Bronchial epithelial cell (primary cell): ENCODE measurements around the gene DENND1A. TPM values are rescaled to one million over a fixed set of nuclear protein-coding genes. Genes with fewer than 3 reads are reported as not detected.
A peak's percentile ranks its signal among the peaks of the same experiment; 100 is the strongest.

ENCODE experiments used
- DNase-seq: peaks from one replicate; pipeline ENCODE4 v3.0.0-alpha.2; 2010; ENCODE audit warnings: low read depth
- FAIRE-seq: peaks from 2 replicates; lab custom pipeline; 2011; peaks lifted over from hg19 to GRCh38; lab: Jason Lieb, UNC
- H3K27me3 ChIP-seq: 2 replicates; pipeline ENCODE4 v1.5.1; 2011; ENCODE audit warnings: low read length; ENCODE audit not compliant: control insufficient read depth, insufficient read depth
- H3K36me3 ChIP-seq: 2 replicates; pipeline ENCODE4 v1.5.1; 2011; ENCODE audit warnings: low read length; ENCODE audit not compliant: control insufficient read depth, insufficient read depth
- H3K4me3 ChIP-seq: 2 replicates; pipeline ENCODE4 v1.5.1; 2011; ENCODE audit warnings: mild to moderate bottlenecking, low read depth, low read length, control low read depth
- total RNA-seq: library from RNA; depleted of rRNA; stranded (reverse); fragments of >200 nt; gene quantifications from 2 replicates; pipeline ENCODE4 v1.2.1, GENCODE V29; 2014
- TF ChIP-seq, protein P1 (sequence below): IDR thresholded peaks from 2 replicates; pipeline ENCODE4 v1.5.1; 2011; ENCODE audit warnings: mild to moderate bottlenecking, moderate library complexity, low read length, control low read depth, inconsistent platforms; ENCODE audit not compliant: insufficient read depth, severe bottlenecking

Gene DENND1A
- total RNA-seq, 1 donor from 2014 or later, result 6.1 TPM

DNA sequence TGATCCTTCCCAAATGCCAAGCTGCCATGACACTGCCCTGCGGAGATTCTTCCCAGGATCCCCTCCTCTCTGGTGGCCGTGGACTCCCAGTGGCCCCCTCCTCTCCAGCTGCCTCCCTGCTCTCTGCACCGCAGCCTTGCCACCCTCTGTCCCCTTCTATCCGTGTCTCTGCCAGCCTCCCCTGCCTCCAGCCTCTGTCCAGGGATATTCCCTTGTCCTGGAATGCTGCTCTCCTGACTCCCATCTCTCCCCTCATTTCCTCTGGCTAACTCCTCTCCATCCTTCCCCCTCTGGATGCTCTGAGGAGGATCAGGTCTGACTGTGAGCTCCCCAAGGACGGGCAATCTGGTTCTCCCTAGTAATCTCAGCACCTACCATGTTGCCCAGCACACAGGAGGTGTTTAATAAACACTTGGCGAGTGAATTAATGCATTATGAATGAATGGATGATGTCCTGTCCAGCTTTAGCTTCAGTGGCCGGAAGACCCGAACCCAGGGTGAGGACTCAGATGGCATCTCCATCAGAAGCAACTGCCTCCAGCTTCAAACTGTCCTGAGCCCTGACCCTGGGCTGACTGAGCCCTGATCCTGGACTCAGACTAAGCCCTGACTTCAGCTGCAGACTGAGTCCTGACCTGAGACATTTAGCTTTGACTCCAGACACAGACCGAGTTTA is 581.5 kb downstream of the DENND1A start:
- Histone ChIP-seq H3K4me3 (no peak overlapping the region), H3K27me3 (no peaks in the 10 kb centered on the region), H3K36me3 (no peaks in the 10 kb centered on the region)
- TF ChIP-seq, protein P1, sequence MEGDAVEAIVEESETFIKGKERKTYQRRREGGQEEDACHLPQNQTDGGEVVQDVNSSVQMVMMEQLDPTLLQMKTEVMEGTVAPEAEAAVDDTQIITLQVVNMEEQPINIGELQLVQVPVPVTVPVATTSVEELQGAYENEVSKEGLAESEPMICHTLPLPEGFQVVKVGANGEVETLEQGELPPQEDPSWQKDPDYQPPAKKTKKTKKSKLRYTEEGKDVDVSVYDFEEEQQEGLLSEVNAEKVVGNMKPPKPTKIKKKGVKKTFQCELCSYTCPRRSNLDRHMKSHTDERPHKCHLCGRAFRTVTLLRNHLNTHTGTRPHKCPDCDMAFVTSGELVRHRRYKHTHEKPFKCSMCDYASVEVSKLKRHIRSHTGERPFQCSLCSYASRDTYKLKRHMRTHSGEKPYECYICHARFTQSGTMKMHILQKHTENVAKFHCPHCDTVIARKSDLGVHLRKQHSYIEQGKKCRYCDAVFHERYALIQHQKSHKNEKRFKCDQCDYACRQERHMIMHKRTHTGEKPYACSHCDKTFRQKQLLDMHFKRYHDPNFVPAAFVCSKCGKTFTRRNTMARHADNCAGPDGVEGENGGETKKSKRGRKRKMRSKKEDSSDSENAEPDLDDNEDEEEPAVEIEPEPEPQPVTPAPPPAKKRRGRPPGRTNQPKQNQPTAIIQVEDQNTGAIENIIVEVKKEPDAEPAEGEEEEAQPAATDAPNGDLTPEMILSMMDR, result no peak
- FAIRE-seq (no peak), DNase-seq (no peak)

DNA sequence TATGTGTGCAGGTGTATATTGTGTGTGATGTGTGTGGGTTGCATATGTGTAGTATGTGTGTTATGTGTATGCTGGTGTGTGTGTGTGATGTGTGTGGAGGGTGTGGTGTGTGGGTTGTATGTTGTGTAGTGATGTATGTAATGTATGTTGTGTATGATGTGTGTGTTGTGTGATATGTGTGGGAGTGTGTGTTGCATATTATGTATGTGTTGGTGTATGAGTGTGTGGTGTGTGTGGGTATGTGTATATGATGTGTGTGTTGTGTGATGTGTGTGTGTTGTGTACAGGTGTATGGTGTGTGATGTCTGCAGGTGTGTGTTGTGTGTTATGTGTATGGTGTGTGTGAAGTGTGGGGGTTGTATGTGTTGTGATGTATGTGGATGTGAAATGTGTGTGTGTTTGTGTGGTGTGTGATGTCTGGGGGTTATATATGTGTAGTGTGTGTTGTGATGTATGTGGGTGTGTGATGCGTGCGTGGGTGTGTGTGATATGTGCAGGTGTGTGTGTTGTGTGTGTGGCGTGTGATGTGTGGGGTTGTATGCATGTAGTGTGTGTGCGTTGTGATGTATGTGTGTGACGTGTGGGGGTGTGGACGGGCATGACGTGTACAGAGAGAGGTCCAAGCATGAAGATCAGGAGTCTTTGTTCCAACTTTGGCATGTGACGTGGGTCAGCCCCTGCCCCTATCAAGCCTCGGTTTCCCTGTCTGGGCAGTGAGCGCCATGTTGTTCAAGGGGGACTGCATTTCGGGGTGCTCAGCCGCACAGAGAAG is 582.5 kb downstream of the DENND1A start:
- H3K4me3 ChIP-seq, result no peak overlapping the region
- no peak for DNase-seq
- FAIRE-seq, result peak; percentile 95

DNA sequence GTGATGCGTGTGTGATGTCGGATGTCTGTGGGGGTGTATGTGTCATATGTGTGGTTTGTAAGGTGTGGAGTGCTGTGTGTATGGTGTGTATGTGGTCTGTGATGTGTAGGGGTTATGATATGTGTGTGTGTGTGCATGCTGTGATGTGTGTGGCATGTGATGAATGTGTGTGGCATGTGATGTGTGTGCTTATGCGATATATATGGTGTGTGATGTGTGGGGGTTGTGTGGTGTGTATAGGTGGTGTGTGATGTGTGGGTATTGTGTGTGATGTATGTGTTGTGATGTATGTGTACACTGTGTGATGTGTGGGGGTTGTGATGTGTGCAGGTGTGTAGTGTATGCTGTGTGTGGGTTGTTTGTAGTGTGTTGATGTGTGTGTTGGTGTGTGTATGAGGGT is 583.1 kb downstream of the DENND1A start:
- no peak for FAIRE-seq

More for the DNA sequence above, 582.5 kb downstream of the DENND1A start:
- H3K36me3 ChIP-seq, result no peaks in the 10 kb centered on the region
- no peaks in the 10 kb centered on the region for H3K27me3 ChIP-seq
- TF ChIP-seq, protein P1, result no peak

DNA sequence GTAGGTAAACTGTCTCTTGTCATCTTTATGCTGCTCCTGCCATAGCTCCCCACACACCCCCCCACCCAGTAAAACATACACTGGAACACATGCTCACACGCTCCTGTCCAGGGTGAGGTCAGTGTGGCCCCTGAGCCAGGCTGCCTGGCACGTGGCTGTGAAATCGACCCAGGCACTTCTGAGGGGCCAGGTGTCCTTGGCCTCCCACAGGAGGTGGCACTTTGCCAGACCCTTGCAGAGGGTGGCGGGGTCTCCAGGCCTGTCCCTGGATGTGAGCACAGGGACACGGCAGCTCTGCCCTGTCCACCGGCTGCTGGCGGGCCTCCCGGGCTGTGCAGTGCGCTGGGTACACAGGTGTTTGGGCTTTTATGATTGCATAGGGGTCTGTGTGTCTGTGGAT is 583.9 kb downstream of the DENND1A start:
- no peak for FAIRE-seq
- TF ChIP-seq, protein P1, result no peak

More for the DNA sequence above, 583.1 kb downstream of the DENND1A start:
- TF ChIP-seq, protein P1, result no peak
- no peak for DNase-seq
- no peaks in the 10 kb centered on the region for H3K27me3 ChIP-seq
- H3K36me3 ChIP-seq, result no peaks in the 10 kb centered on the region
- no peak overlapping the region for H3K4me3 ChIP-seq

DNA sequence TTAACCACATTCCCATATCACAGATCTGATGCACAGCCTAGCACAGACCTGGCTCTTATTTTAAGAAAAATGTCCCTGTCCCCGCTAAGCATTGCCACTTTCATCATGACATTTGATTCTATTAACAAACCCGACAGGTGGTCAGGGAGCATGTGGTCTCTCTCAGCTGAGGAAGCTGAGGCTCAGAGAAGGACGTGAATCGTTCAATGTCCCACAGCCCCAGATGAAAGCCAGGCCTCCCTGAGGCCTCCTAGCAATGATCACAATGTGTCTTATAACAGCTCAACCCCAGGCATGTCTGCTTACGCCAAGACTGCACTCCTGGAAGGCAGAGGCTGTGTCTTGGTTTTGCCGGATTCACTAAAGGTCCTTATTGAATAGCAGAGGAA is 584.4 kb downstream of the DENND1A start:
- DNase-seq (peak; percentile 60), FAIRE-seq (no peak)
- Histone ChIP-seq H3K4me3 (no peak overlapping the region), H3K27me3 (no peaks in the 10 kb centered on the region), H3K36me3 (no peaks in the 10 kb centered on the region)
- TF ChIP-seq, protein P1, result no peak

More for the DNA sequence above, 583.9 kb downstream of the DENND1A start:
- no peak for DNase-seq
- Histone ChIP-seq H3K36me3 (no peaks in the 10 kb centered on the region), H3K27me3 (no peaks in the 10 kb centered on the region), H3K4me3 (no peak overlapping the region)
